ENCODE data around the gene YJEFN3. TPM values are rescaled to one million over a fixed set of nuclear protein-coding genes. Genes with fewer than 3 reads are reported as not detected.

YJEFN3 gene
- total and polyA plus RNA-seq, 4 experiments from 2014 or later, result 0.25 to 18.7 (median 15.6) TPM; not detected in 1

DNA sequence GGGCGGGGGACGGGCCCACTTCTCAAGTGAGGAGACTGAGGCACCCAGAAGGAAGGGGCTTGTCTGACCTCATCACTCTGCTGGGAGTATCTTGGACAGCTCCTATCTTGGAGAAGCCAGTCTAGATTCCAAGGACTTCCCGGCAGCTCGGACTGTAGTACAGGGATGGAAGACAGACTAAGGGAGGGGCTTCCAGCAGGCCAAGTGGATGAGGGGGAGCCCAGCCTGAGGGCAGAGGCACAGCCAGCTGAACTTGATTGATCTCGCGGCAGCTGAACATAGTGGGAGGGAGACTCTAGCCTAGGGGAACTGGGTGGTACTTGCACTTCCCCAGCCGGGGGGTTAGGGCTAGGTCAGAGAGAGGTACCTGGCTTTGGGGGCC lies 10.1 kb downstream of the YJEFN3 start:
- POLR2A ChIA-PET (ENCODE audit: partially characterized antibody), result interaction anchor here (0.6 to 2.7 kb wide), 8 partner anchors 10 to 283 kb away, joined by 3 to 15 read pairs (median 4); partner anchors contain the start of genes ATP13A1, ZNF101, ZNF14 and ZNF506
- H3K9me3 ChIP-seq (ENCODE audit: control insufficient read depth in 1 of 2, low read length in 2 of 2), result no peaks in the 10 kb centered on the region
- H3K27me3 ChIP-seq (ENCODE audit: insufficient read depth, low read length), result no peaks in the 10 kb centered on the region
- peak overlapping the region in 7 of 8 donors; percentile 17 to 71 (median 49) for H3K4me3 Mint-ChIP-seq
- no peak overlapping the region for H3K4me3 ChIP-seq (ENCODE audit: low read length in 2 of 2)
- CTCF ChIA-PET (ENCODE audit: partially characterized antibody), result interaction anchor here (0.7 to 1.1 kb wide), 2 partner anchors 13 to 322 kb away, joined by 3 to 7 read pairs; no protein-coding TSS in a partner anchor
- no peak overlapping the region for H3K27ac ChIP-seq (ENCODE audit: low read depth, low read length)
- intact Hi-C loops (cut with micrococcal nuclease), result no loop called here
- H3K27me3 Mint-ChIP-seq, result peaks cover 0 to 1% of the 10 kb centered on the region in 2 donors
- H3K27ac Mint-ChIP-seq, result peak overlapping the region; percentile 5 to 66 (median 57)
- H3K36me3 ChIP-seq (ENCODE audit: insufficient read depth, low read length), result no peaks in the 10 kb centered on the region
- peaks cover 17 to 43% (median 29%) of the 10 kb centered on the region in 4 donors for H3K4me1 Mint-ChIP-seq
- DNase-seq, result peak in 1 of 5 donors; percentile 46
- no peaks in the 10 kb centered on the region for H3K9me3 Mint-ChIP-seq
- peaks cover 27% of the 10 kb centered on the region for H3K4me1 ChIP-seq (ENCODE audit: insufficient read depth, low read length)
- no peaks in the 10 kb centered on the region for H3K36me3 Mint-ChIP-seq

DNA sequence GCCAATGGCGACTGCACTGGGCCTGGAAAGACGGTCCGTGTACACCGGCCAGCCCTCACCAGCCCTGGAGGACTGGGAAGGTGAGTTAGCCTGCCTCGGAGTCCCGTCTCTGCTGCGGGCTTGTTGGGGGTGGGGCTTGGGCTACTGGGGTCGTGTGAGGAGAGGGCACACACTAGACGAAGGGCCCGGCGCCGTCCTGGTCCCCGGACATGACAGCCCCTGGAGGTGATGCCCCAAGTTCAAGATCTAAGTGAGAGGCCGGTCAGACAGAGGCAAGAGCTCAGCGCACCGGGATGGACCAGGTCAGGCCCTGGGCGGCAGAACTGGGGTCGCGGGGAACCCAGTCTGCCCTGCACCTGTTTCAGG lies 11.0 kb downstream of the YJEFN3 start:
- Mint-ChIP-seq H3K27me3 (peaks cover 0 to 1% of the 10 kb centered on the region in 2 donors), H3K4me3 (peak overlapping the region in 5 of 8 donors; percentile 15 to 59 (median 57)), H3K27ac (peak overlapping the region in 3 of 7 donors; percentile 10 to 57 (median 35)), H3K36me3 (no peaks in the 10 kb centered on the region), H3K4me1 (peaks cover 17 to 36% (median 27%) of the 10 kb centered on the region in 4 donors), H3K9me3 (no peaks in the 10 kb centered on the region)
- POLR2A ChIA-PET (ENCODE audit: partially characterized antibody), result interaction anchor here (0.7 to 2.7 kb wide), 8 partner anchors 10 to 415 kb away, joined by 3 to 15 read pairs (median 4); partner anchors contain the start of genes ATP13A1, ZNF101 and ZNF506
- intact Hi-C loops (cut with micrococcal nuclease), result no loop called here
- Histone ChIP-seq H3K4me3 (ENCODE audit: low read length in 2 of 2) (no peak overlapping the region), H3K27me3 (ENCODE audit: insufficient read depth, low read length) (no peaks in the 10 kb centered on the region), H3K27ac (ENCODE audit: low read depth, low read length) (no peak overlapping the region), H3K36me3 (ENCODE audit: insufficient read depth, low read length) (no peaks in the 10 kb centered on the region), H3K9me3 (ENCODE audit: control insufficient read depth in 1 of 2, low read length in 2 of 2) (no peaks in the 10 kb centered on the region), H3K4me1 (ENCODE audit: insufficient read depth, low read length) (peaks cover 27% of the 10 kb centered on the region)
- CTCF ChIA-PET (ENCODE audit: partially characterized antibody), result interaction anchor here (1.1 kb wide), 1 partner anchor 14 kb away, joined by 5 read pairs; no protein-coding TSS in a partner anchor
- DNase-seq, result peak in 1 of 5 donors; percentile 46

DNA sequence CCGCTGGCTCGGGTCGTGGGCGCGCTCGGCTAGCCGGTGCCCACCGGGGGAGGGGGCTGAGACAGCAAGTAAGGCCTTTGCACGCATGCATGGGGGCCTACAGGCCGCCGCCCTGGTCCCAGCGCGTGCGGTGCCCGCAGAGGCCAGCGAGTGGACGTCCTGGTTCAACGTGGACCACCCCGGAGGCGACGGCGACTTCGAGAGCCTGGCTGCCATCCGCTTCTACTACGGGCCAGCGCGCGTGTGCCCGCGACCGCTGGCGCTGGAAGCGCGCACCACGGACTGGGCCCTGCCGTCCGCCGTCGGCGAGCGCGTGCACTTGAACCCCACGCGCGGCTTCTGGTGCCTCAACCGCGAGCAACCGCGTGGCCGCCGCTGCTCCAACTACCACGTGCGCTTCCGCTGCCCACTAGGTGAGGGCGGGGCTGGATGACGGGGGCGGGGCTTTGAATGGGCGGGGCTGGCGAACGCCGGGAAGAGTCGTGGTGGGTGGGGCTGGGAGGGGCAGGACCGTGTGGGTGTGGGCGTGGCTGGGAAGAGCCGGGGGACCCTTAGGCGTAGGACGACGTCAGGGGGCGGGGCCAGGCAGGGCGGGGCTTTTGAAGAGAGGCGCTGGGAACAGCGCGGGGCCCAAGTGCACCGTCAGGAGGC lies 11.5 kb downstream of the YJEFN3 start:
- Histone ChIP-seq H3K9me3 (ENCODE audit: control insufficient read depth in 1 of 2, low read length in 2 of 2) (no peaks in the 10 kb centered on the region), H3K4me3 (ENCODE audit: low read length in 2 of 2) (peak overlapping the region in 1 of 2 donors; percentile 46), H3K27me3 (ENCODE audit: insufficient read depth, low read length) (no peaks in the 10 kb centered on the region), H3K4me1 (ENCODE audit: insufficient read depth, low read length) (peaks cover 27% of the 10 kb centered on the region), H3K27ac (ENCODE audit: low read depth, low read length) (no peak overlapping the region), H3K36me3 (ENCODE audit: insufficient read depth, low read length) (no peaks in the 10 kb centered on the region)
- ChIA-PET POLR2A (ENCODE audit: partially characterized antibody) (interaction anchor here (0.7 to 2.7 kb wide), 6 partner anchors 24 to 414 kb away, joined by 3 to 15 read pairs (median 4); partner anchors contain the start of genes ATP13A1, NDUFA13, TSSK6 and ZNF506), CTCF (ENCODE audit: partially characterized antibody) (interaction anchor here (1.1 kb wide), 1 partner anchor 14 kb away, joined by 5 read pairs; no protein-coding TSS in a partner anchor)
- H3K27me3 Mint-ChIP-seq, result peaks cover 0 to 1% of the 10 kb centered on the region in 2 donors
- intact Hi-C loops (cut with micrococcal nuclease), result no loop called here
- no peaks in the 10 kb centered on the region for H3K36me3 Mint-ChIP-seq
- H3K4me1 Mint-ChIP-seq, result peaks cover 17 to 36% (median 27%) of the 10 kb centered on the region in 4 donors
- H3K9me3 Mint-ChIP-seq, result no peaks in the 10 kb centered on the region
- peak; percentile 43 to 71 (median 51) for DNase-seq
- peak overlapping the region in 5 of 7 donors; percentile 41 to 87 (median 73) for H3K27ac Mint-ChIP-seq
- peak overlapping the region; percentile 65 to 82 (median 76) for H3K4me3 Mint-ChIP-seq

DNA sequence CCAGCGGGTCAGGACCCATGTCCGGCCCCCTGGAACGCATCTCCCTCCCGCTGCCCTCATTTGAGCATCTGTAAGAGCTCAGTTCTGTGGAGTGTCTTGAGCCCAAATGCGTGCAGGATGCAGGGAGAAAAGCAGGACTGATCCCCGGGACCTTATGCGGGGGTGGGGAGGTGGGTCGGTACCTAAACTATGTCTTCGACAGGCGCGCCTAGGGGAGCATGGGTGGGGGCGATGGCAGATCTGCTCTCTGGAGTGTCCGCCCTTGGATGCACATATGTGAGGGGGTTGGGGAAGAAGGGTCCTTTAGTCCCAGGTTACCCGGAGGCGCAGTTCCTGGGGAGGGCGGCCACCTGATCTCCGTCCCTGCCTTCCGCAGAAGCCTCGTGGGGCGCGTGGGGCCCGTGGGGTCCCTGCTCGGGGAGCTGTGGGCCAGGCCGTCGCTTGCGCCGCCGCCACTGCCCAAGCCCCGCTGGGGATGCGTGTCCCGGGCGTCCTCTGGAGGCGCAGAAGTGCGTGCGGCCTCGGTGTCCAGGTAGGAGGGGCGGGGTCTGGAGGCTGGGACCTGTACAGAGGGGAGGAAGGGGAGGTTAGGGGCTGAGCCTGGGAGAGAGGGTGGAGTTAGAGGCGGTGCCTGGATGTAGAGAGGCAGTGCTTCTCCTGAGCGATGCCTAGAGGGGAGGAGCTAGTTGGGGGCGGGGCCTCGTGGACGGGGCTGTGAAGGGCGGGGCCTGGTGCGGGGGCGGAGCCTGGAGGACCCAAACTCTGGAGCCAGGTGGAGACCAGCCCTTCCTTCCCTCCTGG lies 12.2 kb downstream of the YJEFN3 start:
- POLR2A ChIA-PET (ENCODE audit: partially characterized antibody), result interaction anchor here (0.7 to 2.7 kb wide), 4 partner anchors 25 to 121 kb away, joined by 3 to 15 read pairs (median 6); partner anchors contain the start of genes ATP13A1, NDUFA13 and TSSK6
- no peaks in the 10 kb centered on the region for H3K36me3 ChIP-seq (ENCODE audit: insufficient read depth, low read length)
- Mint-ChIP-seq H3K27me3 (peaks cover 0 to 1% of the 10 kb centered on the region in 2 donors), H3K36me3 (no peaks in the 10 kb centered on the region), H3K27ac (peak overlapping the region in 6 of 7 donors; percentile 36 to 89 (median 75)), H3K9me3 (no peaks in the 10 kb centered on the region), H3K4me1 (peaks cover 17 to 36% (median 27%) of the 10 kb centered on the region in 4 donors), H3K4me3 (peak overlapping the region; percentile 67 to 82 (median 76))
- H3K4me1 ChIP-seq (ENCODE audit: insufficient read depth, low read length), result peaks cover 27% of the 10 kb centered on the region
- intact Hi-C loops (cut with micrococcal nuclease), result no loop called here
- no peaks in the 10 kb centered on the region for H3K27me3 ChIP-seq (ENCODE audit: insufficient read depth, low read length)
- CTCF ChIA-PET (ENCODE audit: partially characterized antibody), result interaction anchor here (0.6 to 1.1 kb wide), 2 partner anchors 9 to 13 kb away, joined by 3 to 5 read pairs; no protein-coding TSS in a partner anchor
- H3K4me3 ChIP-seq (ENCODE audit: low read length in 2 of 2), result peak overlapping the region in 1 of 2 donors; percentile 46
- H3K9me3 ChIP-seq (ENCODE audit: control insufficient read depth in 1 of 2, low read length in 2 of 2), result no peaks in the 10 kb centered on the region
- H3K27ac ChIP-seq (ENCODE audit: low read depth, low read length), result no peak overlapping the region
- DNase-seq, result peak; percentile 67 to 86 (median 70)

DNA sequence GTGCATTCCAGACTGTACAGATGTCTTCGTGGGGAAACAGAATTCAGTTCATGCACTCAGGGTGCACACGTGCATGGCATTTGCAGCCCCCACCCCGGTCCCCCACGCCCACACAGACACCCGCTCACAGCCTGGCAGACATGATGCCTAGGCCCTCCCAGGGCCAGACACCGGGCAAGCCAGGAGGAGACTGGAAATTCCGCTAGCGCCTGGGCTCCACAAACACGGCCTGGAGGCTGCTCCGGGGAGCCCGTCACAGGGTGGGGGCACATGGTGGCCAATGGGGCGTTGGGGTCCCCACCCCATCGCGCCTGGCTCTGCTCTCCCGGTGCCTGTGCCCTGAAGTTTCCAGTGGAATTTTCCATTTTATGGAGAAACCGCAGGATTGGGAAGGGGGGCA lies 12.9 kb downstream of the YJEFN3 start:
- H3K9me3 Mint-ChIP-seq, result no peaks in the 10 kb centered on the region
- Histone ChIP-seq H3K27ac (ENCODE audit: low read depth, low read length) (no peak overlapping the region), H3K27me3 (ENCODE audit: insufficient read depth, low read length) (no peaks in the 10 kb centered on the region), H3K36me3 (ENCODE audit: insufficient read depth, low read length) (no peaks in the 10 kb centered on the region), H3K4me3 (ENCODE audit: low read length in 2 of 2) (peak overlapping the region in 1 of 2 donors; percentile 46), H3K4me1 (ENCODE audit: insufficient read depth, low read length) (peaks cover 27% of the 10 kb centered on the region), H3K9me3 (ENCODE audit: control insufficient read depth in 1 of 2, low read length in 2 of 2) (no peaks in the 10 kb centered on the region)
- POLR2A ChIA-PET (ENCODE audit: partially characterized antibody), result interaction anchor here (0.7 to 1.5 kb wide), 2 partner anchors 26 to 56 kb away, joined by 4 to 7 read pairs; partner anchors contain the start of genes NDUFA13 and TSSK6
- peak overlapping the region in 1 of 7 donors; percentile 77 for H3K27ac Mint-ChIP-seq
- H3K36me3 Mint-ChIP-seq, result no peaks in the 10 kb centered on the region
- DNase-seq, result peak in 1 of 5 donors; percentile 33
- peak overlapping the region; percentile 6 to 77 (median 66) for H3K4me3 Mint-ChIP-seq
- CTCF ChIA-PET (ENCODE audit: partially characterized antibody), result interaction anchor here (0.6 kb wide), 1 partner anchor 10 kb away, joined by 3 read pairs; no protein-coding TSS in a partner anchor
- H3K27me3 Mint-ChIP-seq, result peaks cover 0 to 1% of the 10 kb centered on the region in 2 donors
- H3K4me1 Mint-ChIP-seq, result peaks cover 17 to 36% (median 26%) of the 10 kb centered on the region in 4 donors
- intact Hi-C loops (cut with micrococcal nuclease), result no loop called here

DNA sequence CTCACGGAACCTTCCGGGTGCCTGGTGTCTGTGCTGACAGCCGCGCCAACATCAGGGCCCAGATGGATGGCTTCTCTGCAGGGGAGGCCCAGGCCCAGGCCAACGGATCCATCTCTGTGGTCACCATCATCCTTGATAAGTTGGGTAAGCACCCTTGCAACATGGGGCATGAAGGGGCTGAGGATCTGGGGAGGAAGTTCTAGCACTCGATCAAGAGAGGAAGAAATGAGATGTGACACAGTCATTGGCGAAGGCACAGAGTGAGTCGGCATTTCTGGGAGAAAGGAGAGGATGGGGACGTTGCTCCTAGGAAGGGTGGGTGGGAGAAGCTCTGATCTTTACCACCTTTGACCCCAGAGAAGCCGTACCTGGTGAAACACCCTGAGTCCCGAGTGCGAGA lies 13.8 kb downstream of the YJEFN3 start:
- Histone ChIP-seq H3K4me3 (ENCODE audit: low read length in 2 of 2) (no peak overlapping the region), H3K4me1 (ENCODE audit: insufficient read depth, low read length) (peaks cover 27% of the 10 kb centered on the region), H3K27ac (ENCODE audit: low read depth, low read length) (no peak overlapping the region), H3K36me3 (ENCODE audit: insufficient read depth, low read length) (no peaks in the 10 kb centered on the region), H3K27me3 (ENCODE audit: insufficient read depth, low read length) (no peaks in the 10 kb centered on the region), H3K9me3 (ENCODE audit: control insufficient read depth in 1 of 2, low read length in 2 of 2) (no peaks in the 10 kb centered on the region)
- Mint-ChIP-seq H3K36me3 (no peaks in the 10 kb centered on the region), H3K4me3 (peak overlapping the region in 2 of 8 donors; percentile 43), H3K27me3 (peaks cover 0 to 1% of the 10 kb centered on the region in 2 donors), H3K9me3 (no peaks in the 10 kb centered on the region), H3K4me1 (peaks cover 17 to 32% (median 22%) of the 10 kb centered on the region in 4 donors), H3K27ac (peak overlapping the region in 1 of 7 donors; percentile 87)
- intact Hi-C loops (cut with micrococcal nuclease), result no loop called here
- no peak for DNase-seq
- CTCF ChIA-PET (ENCODE audit: partially characterized antibody), result no interaction called here
- POLR2A ChIA-PET (ENCODE audit: partially characterized antibody), result no interaction called here
